ENCODE data around the gene EPHB2.

Gene EPHB2

DNA sequence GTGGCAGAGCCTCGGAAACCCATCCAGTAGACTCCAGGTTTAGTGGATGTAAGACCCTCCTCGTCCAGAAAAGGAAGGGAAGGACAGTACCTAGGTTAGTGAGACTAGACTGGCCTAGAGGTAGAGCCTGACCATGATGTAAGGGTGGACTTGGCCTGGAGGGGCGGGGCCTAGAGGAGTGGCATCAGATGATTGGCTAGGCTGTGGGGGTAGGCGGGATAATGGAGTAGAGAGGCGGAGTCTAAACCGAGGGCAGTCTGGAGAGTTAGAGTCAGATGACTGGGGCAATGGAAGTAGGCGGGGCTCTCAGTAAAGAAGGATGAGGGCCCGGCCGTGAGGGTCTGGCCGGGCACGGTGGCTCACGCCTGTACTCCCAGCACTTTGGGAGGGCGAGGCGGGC, 70.1 kb downstream of the EPHB2 start:
- no peak for DNase-seq (ENCODE audit: low read depth)

DNA sequence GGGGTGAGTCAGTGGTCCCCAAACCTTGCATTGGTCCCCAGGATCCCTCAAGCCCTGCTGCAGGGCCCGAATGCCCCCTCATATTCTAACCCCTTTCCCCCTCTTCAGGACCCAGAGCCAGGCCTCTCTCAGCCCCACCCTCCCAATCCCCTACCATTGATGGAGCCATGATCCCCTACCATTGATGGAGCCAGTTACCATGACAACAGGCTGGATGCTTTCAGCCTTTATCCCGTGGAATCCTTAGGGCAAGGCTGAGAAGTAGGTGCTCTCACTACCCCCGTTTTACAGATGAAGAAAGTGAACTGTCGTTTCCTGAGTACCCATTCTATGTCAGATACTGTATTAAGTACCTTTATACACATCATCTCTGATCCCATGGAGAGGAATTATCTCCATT, 70.8 kb downstream of the EPHB2 start:
- no peak for DNase-seq (ENCODE audit: low read depth)

DNA sequence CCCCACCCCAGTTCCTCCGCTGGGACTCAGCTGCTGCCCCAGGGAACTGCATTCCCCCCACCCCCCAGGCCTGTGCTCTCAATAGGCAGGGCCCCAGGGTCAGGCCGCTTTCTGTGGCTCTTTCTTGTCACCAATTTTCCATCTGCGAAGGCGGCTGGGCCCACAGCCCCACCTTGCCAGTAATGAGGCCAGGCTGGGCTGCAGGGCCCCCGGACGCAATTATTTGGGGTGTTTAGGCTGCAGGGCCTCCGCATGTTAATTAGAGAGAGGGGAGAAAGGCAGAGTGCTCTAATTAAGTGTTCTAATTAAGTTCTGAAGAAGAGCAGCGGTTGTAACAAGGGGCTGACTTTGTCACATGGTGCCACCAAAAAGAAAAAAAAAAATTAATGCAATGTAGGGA, 71.8 kb downstream of the EPHB2 start:
- no peak for DNase-seq (ENCODE audit: low read depth)

DNA sequence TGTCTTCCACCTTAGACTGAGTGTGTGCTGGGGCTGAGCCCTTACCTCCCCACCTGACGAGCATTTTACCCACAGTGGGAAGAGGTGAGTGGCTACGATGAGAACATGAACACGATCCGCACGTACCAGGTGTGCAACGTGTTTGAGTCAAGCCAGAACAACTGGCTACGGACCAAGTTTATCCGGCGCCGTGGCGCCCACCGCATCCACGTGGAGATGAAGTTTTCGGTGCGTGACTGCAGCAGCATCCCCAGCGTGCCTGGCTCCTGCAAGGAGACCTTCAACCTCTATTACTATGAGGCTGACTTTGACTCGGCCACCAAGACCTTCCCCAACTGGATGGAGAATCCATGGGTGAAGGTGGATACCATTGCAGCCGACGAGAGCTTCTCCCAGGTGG, 73.7 kb downstream of the EPHB2 start:
- DNase-seq (ENCODE audit: low read depth), result no peak

DNA sequence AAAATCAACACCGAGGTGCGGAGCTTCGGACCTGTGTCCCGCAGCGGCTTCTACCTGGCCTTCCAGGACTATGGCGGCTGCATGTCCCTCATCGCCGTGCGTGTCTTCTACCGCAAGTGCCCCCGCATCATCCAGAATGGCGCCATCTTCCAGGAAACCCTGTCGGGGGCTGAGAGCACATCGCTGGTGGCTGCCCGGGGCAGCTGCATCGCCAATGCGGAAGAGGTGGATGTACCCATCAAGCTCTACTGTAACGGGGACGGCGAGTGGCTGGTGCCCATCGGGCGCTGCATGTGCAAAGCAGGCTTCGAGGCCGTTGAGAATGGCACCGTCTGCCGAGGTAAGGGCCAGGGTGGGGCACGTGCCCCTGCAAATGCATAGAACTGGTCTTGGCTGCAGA, 74.1 kb downstream of the EPHB2 start:
- no peak for DNase-seq (ENCODE audit: low read depth)

DNA sequence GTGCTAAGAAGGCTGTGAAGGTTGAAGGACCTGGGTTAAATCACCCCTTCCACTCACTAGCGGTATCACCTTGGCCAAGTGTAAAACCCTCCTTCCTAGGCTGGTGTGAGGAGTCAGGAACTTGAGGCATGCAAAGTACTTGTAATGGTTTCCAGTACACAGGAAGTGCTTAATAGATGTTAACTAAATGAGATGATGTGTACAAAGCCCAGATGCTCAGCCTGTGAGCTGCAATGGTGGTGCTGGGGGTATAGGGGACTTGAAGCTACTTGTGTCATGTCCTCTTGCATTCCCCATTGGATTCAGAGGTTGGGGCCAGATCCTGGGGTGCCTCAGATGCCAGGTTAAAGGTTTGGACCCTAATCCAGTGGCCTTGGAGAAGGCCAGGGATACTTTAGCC, 75.5 kb downstream of the EPHB2 start:
- DNase-seq (ENCODE audit: low read depth), result no peak

DNA sequence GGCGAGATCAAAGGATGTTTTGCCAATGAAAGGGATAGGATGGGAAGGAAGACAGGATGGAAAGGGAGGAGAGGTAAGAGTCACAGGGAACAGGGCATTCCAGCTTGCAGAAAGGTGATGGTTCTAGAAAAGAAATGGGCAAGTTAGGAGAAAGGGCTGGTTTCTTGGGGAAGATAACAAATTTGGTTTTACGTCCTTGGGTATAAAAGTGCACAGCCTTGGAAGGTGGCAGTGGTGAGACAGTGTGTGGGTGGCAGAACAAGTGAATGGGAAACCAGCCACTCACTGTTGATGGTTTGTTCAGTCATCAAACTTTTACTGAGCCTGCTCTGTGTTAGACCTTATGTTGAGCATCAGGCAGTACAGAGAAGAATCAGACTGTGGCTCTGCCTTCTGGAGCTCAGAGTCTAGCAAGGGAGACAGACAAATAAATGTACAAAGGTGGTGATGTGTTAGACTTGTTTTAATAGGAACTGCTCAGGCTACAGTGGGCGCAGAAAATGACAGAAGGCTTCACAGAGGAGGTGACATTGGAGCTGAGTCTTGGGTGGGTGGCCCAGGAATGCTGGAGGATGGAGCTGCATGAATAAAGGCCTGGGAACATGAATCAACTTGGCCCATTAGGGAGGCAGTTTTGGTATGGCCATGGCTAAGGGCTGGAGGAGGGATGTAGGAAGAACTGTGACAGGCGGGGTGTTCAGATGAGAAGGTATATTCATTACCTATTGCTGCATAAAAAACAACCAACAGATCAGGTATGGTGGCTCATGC, 76.3 kb downstream of the EPHB2 start:
- DNase-seq (ENCODE audit: low read depth), result no peak

DNA sequence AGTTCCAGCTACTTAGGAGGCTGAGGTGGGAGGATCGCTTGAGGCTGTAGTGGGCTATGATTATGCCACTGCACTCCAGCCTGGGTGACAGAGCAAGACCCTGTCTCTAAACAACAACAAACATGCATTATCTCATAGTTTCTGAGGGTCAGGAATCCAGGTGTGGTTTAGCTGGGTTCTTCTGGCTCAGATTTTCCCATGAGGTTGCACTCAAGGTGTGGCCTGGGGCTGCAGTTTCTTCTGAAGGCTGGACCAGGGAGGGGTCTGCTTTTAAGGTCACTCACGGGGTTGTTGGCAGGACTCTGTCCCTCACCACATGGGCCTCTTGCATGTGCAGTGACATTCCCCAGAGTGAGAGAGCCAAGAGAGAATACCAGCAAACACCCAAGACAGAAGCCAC, 77.0 kb downstream of the EPHB2 start:
- no peak for DNase-seq (ENCODE audit: low read depth)

DNA sequence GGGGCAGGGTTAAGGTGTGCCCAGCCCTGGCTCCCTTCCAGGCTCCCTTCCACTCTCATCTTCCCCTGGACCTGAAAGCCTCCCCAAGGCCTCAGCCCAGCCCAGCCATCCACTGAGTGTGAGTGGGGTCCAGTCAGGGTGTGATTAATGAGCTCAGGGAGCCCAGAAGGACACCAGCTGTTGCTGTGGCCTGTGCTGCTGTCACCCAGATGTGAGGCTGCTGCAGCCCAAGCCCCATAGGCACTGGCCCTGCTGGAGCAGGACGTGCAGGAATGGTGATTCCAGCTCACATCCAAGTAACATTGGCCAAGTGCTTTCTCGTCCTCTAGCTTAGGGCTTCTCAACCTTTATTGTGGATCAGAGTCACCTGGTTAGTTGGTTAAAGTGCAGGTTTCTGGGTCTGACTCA, 77.6 kb downstream of the EPHB2 start:
- DNase-seq (ENCODE audit: low read depth), result no peak

DNA sequence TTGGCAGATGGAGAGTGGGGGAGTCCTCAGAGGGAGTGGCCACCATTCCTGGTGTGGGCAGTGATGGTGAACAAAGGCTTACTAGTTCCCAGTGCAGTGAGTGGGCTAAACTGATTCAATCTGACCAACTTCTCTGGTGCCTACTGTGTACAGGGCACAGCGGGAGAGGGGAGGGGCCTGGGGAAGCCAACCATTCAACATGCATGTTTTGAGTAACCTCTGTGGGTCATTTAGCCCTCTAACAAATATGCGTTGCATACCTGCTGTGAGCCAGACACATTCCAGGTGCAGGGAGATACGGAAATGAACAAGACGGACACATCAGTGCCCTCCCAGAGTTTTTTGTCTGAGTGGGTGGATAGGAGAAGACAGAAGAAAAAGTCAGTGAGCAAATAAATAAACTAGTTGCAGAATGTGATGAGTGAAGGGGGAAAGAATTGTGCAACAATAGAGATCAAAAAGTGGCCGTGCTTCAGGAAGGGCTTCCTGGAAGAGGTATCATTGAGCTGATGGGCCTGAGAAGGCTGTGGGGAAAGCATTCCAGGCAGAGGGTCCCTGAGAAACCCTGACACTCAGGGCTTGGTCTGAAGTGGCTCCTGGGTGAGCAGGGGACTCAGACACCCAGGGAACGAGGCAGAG, 78.8 kb downstream of the EPHB2 start:
- DNase-seq (ENCODE audit: low read depth), result no peak

DNA sequence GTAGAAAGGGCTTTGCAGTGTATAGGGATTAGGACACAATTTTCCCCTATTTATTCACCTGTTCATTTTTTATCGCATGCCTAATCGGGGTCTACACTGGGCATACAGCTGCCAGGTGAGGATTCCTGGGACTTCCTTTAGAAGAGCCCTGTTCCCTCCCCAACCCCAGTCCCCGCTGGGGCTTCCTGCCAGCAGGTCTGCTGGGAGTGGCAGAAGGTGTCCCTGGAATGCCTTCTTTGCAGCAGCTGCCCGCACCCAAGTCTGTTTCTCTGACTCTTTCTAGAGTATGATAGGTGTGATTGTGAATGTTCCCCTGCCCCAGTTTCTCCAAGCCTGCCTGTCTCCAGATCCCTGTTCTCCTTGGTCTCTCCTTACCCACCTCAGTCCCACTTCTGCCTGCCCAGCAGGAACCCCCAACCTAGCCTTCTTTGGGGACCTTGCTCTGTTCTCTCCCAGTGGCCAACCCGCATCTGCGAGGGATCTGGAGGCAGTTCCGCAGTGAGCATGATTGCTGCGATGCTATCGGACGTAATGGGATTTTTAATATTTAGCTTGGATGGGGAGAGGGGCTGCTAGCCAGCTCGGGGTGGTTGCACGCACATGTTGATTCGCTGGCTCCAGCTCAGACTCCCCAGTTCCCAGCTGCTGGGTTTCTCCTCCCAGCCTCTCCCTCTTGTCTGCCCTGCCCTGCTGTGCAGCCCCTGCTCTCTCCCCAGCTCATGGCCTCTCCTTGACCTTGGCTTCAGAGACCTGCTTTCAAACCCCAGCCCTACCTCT, 79.8 kb downstream of the EPHB2 start:
- DNase-seq (ENCODE audit: low read depth), result no peak

DNA sequence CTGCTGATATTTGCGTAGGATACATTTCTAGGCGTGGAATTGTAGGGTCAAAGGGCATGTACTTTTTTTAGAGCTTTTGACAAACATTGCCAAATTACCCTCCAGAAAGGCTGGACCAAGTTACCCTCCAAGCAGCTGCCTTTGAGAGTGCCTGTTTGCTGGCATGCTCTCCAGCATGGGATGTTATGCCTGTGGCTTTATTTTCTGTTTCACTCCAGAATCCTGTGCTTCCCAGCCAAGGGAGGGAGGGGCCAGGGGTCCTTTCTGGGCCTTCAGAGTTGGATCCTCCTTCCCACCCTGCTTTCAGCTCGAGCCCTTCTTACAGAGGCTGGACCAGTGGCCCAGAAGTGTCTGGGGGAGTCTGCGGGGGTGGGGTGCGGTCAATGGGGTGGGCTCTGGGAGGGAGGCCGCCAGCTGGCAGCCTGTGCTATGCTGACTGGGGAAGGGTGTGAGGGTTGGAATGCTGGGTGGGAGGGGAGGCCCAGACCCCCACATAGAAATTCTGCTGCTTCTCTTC, 81.2 kb downstream of the EPHB2 start:
- DNase-seq (ENCODE audit: low read depth), result no peak

DNA sequence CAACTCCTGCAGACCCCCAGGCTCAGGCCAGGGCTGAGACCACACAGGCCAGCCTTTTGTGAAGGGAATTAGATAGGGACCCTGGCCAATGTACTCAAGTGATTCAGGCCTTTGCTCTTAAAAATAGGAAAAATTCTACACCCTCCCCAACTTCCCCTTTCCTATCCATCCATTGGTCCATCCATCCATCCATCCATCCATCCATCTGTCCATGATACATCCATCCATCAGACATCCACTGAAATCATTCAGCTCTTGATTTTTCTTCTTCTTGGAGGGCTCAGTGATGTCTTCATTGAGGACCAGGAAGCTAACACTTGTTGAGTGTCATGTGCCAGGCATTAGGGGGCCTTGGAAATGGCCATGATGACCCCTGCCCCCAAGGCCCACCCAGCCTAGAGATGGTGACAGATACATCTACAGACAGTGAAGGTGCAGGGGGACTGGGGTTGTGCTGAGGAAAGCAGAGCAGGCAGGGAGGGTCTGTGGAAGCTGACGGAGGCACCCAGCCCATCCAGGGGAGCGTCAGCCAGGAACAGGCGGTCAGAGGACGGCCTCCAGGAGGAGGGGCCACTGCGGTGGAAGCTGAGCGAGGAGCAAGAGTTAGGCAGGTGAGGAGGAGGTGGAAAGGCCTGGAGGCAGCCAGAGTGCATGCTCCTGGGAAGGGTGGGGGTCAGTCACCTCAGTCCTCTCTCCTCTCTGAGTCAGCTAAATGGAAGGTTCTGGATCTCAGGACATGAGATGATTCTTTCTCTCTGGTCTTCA, 81.9 kb downstream of the EPHB2 start:
- DNase-seq (ENCODE audit: low read depth), result no peak

DNA sequence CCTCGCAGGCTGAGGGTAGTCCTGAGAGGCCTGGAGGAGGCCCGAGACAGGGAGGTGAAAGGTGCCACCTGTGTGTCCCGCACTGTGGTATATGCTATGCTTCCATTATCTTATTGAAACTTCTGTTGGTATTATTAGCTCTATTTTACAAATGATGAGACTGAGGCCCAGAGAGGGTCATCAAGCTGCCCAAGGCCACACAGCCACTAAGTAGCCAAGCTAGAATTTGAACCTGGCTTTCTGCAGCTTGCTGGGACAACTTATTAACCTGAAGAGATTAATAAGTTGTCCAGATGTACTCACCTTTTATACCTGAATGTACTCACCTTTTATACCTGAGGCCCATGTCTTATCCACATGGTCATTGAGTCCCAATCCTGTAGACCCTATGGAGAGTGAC, 83.0 kb downstream of the EPHB2 start:
- no peak for DNase-seq (ENCODE audit: low read depth)

DNA sequence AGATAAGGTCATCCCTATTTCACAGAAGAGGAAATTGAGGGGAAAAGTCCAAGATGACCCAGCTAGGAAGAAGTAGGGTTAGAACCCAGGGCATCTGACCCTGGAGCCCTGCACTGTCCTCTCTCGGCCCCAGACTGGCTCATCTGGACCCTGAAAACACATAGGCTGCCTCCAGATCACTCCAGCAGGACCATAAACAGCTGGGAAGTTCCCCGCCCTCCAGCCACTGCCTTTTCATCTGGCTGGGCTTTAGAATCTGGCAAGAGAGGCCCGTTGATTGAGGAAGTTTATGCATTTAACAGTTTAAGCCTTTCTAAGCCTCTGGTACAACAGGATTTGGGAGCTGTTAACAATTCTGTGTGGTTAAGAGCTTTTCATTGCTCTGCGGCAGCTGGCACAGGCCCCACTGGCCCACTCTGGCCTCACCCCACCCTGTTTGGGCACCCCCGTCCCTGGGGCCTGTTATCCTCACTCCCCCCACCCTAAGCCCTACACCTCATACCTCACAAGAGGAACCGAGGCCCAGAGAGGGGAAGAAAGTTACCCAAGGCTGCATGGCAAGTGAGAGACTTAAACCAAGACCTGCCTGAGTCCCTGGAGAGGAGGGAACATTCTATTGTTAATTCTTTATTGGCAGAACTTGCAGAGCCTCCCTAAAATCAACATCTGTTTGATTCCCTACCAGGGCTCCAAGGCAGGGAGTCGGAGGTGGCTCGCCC, 84.2 kb downstream of the EPHB2 start:
- no peak for DNase-seq (ENCODE audit: low read depth)

DNA sequence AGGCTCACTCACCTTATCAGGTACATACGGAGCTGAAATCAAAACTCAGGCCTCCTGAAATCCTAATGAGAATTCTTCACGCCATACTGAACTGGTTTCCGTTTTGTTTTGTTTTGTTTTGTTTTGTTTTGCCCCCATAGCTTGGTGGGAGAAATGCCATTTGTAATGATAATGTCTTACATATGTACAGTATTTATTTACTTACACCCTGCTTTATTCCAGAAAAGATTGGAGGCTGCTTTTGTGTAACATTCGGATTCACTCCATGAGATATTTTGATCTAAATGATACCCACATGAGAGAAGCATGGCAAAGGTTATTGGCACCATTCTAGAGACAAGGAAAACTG, 84.7 kb downstream of the EPHB2 start:
- DNase-seq (ENCODE audit: low read depth), result no peak

DNA sequence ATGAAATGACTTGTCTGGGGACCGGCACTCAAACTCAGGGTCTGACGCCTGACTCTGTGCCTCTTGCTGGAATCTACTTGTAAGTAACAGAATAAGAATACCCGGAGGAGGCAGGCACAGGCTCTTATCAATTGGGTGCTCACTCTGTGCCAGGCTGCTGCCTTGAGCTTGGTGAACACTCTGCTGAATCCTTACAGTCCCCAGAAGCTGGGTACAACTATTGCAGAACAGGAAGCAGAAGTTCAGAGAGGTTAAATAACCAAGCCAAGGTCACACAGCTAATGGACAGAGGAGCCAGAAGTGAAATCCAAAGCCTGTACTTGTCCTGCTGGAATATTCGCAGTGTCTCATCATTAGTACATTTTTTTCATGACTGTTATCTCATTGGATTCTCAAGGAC, 86.0 kb downstream of the EPHB2 start:
- DNase-seq (ENCODE audit: low read depth), result no peak

DNA sequence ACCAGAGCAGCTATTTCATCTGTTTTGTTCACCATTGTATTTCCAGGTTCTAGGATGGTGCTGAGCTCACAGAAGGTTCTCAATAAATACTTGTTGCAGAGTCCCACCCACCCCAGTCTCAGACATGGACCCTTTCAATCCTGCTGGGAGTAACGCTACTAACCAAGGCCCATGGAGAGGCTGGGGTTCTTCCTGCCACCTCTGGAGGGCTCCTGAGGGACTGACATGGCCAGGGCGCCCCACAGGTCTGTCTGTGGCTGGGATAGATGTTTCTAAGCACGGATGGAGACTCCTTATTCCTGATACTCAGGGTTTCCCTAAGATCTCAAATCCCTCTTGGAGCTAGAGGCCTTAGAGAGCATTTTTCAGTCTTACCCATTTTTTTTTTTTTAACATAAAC, 87.4 kb downstream of the EPHB2 start:
- no peak for DNase-seq (ENCODE audit: low read depth)

DNA sequence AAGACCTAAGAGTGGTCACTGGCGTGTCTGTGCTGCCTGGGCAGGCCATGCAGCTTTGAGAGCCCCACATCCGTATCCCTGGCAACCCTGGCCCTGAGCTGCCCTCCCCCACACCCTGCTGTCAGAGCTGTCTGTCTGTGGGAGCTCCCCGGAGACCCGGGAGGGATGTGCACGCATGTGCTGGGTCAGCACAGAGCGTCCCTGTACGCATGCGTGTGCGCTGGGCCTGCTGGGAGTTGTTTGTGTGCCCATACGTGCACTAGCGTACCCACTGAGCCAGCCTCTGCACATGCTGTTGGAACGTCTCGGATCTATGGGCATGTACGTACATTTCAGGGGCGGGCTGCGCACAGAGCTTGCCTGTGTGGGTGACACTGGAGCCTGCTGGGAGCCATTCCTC, 89.3 kb downstream of the EPHB2 start:
- DNase-seq (ENCODE audit: low read depth), result no peak

DNA sequence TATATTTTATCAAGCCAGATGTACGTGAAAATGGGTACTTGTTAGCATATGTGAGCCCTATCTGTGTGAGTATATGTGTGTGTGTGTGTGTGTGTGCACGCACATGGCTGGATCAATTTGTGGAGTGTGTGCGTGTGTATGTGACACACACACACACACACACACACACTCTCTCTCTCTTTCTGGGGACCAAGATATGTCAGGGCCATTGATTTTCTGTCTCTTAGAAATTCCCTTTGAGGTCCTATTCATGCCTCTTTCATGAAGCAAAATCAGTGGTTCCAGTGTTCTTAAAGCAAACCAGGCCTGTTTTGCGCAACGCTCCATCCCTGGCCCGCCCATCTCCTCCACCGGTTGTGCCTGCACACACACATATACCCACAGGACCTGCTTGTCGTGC, 90.0 kb downstream of the EPHB2 start:
- no peak for DNase-seq (ENCODE audit: low read depth)

DNA sequence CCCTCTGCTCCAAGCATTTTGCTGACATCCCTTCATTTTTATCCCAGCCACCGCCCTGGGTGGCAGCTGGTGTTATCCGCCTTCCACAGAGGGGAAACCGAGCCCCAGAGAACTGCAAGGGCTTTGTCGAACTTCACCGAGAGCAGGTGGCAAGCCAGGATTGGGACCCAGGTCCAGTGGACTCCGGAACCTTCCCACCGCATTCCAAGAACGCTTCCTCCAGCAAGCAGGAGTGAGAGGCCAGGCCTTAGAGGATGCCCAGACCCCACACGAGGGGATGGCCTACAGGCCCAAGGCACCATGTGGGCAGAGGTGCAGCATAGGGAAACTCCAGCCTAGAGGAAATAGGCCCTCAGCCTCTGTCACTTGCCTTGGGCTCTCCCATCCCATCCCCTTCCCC, 90.7 kb downstream of the EPHB2 start:
- no peak for DNase-seq (ENCODE audit: low read depth)

DNA sequence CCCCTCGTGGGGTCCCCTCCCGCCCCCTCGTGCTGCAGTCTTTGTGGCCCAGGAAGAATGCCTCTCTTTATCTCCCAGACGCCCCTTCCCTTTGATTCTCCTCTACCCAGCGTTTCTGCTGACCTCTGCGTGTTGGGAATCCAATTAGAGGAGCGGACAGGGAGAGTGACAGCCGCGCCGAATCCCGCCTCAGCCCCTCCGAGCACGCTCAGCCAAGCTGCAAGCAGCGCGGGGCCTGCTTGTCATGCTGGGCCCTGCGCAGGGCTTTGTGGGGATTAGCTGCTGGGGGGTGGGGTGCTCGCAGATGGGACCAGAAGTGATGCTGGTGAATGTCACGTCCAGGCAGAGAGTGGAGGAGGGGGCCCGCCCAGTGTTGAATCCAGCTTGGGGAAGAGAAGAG, 91.1 kb downstream of the EPHB2 start:
- no peak for DNase-seq (ENCODE audit: low read depth)
